Activated T-cell treated with anti-CD3 and anti-CD28 coated beads, Interleukin-2, amount 50 U/mL, for 24 hours (primary cell): Measurements from ENCODE around the gene APOBR.
A peak's percentile ranks its signal among the peaks of the same experiment; 100 is the strongest.
"Not testable (repeated sequence)": the region's sequence is repeated elsewhere in the genome, so short reads cannot be mapped to it uniquely, and the experiment has no call there.

ENCODE experiments used
- DNase-seq: peaks from one replicate; pipeline ENCODE4 v3.0.0-alpha.2; 2020
- H3K27ac Mint-ChIP-seq: 2 replicates; pipeline ENCODE4 v1.8.0; 2020; ENCODE audit warnings: mild to moderate bottlenecking, mixed read lengths
- H3K27me3 Mint-ChIP-seq: 2 replicates; pipeline ENCODE4 v1.8.0; 2020; ENCODE audit warnings: mixed read lengths
- H3K36me3 Mint-ChIP-seq: 2 replicates; pipeline ENCODE4 v1.8.0; 2020; ENCODE audit warnings: low read depth, mixed read lengths
- H3K4me1 Mint-ChIP-seq: 2 replicates; pipeline ENCODE4 v1.8.0; 2020; ENCODE audit warnings: low read depth, mixed read lengths
- H3K4me3 Mint-ChIP-seq: 2 replicates; pipeline ENCODE4 v1.8.0; 2020; ENCODE audit warnings: mild to moderate bottlenecking, moderate library complexity, mixed read lengths
- H3K9me3 Mint-ChIP-seq: 2 replicates; pipeline ENCODE4 v1.8.0; 2020; ENCODE audit warnings: mixed read lengths

The APOBR gene

GRCh38 chr16:28494121-28494851 lies at the start of gene APOBR:
Gene APOBR (plus strand): TSS chr16:28494643. CDS start chr16:28494682, 39 bp downstream.
- Mint-ChIP-seq H3K36me3 (peaks cover 13% of the 10 kb centered on the region), H3K27me3 (no peaks in the 10 kb centered on the region), H3K4me3 (peak within 1 kb of the TSS; percentile 72), H3K9me3 (no peaks in the 10 kb centered on the region), H3K27ac (peak within 1 kb of the TSS; percentile 96), H3K4me1 (peaks cover 55% of the 10 kb centered on the region)
- DNase-seq: peak; percentile 84

- DNase-seq, H3K4me3 Mint-ChIP-seq, H3K27ac Mint-ChIP-seq, H3K4me1 Mint-ChIP-seq, H3K9me3 Mint-ChIP-seq, H3K27me3 Mint-ChIP-seq, H3K36me3 Mint-ChIP-seq: not testable (repeated sequence)
These were observed 48.1 kb upstream of the APOBR start for GRCh38 chr16:28446388-28446787.

GRCh38 chr16:28447081-28447480 lies 47.4 kb upstream of the APOBR start:
- not testable (repeated sequence) for H3K4me3 Mint-ChIP-seq, H3K9me3 Mint-ChIP-seq, H3K27ac Mint-ChIP-seq, H3K27me3 Mint-ChIP-seq, H3K4me1 Mint-ChIP-seq, DNase-seq, H3K36me3 Mint-ChIP-seq

- no peak for DNase-seq
- Mint-ChIP-seq H3K9me3 (no peaks in the 10 kb centered on the region), H3K4me1 (peaks cover 13% of the 10 kb centered on the region), H3K36me3 (peaks cover 50% of the 10 kb centered on the region), H3K4me3 (no peak overlapping the region), H3K27me3 (no peaks in the 10 kb centered on the region), H3K27ac (peak overlapping the region; percentile 12)
These were observed 20.7 kb upstream of the APOBR start for GRCh38 chr16:28473714-28474265.

- Mint-ChIP-seq H3K4me1 (peaks cover 13% of the 10 kb centered on the region), H3K27me3 (no peaks in the 10 kb centered on the region), H3K27ac (peak overlapping the region; percentile 6), H3K9me3 (no peaks in the 10 kb centered on the region), H3K4me3 (no peak overlapping the region), H3K36me3 (peaks cover 64% of the 10 kb centered on the region)
- no peak for DNase-seq
These were observed 19.2 kb upstream of the APOBR start for GRCh38 chr16:28475221-28475620.

GRCh38 chr16:28477311-28477920 lies 17.0 kb upstream of the APOBR start:
- no peaks in the 10 kb centered on the region for H3K9me3 Mint-ChIP-seq
- no peaks in the 10 kb centered on the region for H3K27me3 Mint-ChIP-seq
- peak overlapping the region; percentile 59 for H3K27ac Mint-ChIP-seq
- peaks cover 13% of the 10 kb centered on the region for H3K4me1 Mint-ChIP-seq
- no peak for DNase-seq
- H3K4me3 Mint-ChIP-seq: no peak overlapping the region
- peaks cover 79% of the 10 kb centered on the region for H3K36me3 Mint-ChIP-seq

- peaks cover 9% of the 10 kb centered on the region for H3K4me1 Mint-ChIP-seq
- H3K27ac Mint-ChIP-seq: peak overlapping the region; percentile 11
- no peaks in the 10 kb centered on the region for H3K27me3 Mint-ChIP-seq
- H3K36me3 Mint-ChIP-seq: peaks cover 85% of the 10 kb centered on the region
- no peak for DNase-seq
- no peak overlapping the region for H3K4me3 Mint-ChIP-seq
- no peaks in the 10 kb centered on the region for H3K9me3 Mint-ChIP-seq
These were observed 15.8 kb upstream of the APOBR start for GRCh38 chr16:28478506-28479180.

GRCh38 chr16:28482026-28482425 lies 12.4 kb upstream of the APOBR start:
- peaks cover 82% of the 10 kb centered on the region for H3K36me3 Mint-ChIP-seq

GRCh38 chr16:28483361-28483760 lies 11.1 kb upstream of the APOBR start:
- DNase-seq, H3K9me3 Mint-ChIP-seq, H3K27me3 Mint-ChIP-seq, H3K4me1 Mint-ChIP-seq, H3K4me3 Mint-ChIP-seq: not testable (repeated sequence)
- H3K27ac Mint-ChIP-seq: peak overlapping the region; percentile 57
- H3K36me3 Mint-ChIP-seq: peaks cover 78% of the 10 kb centered on the region

More at GRCh38 chr16:28482026-28482425, 12.4 kb upstream of the APOBR start:
- H3K9me3 Mint-ChIP-seq: no peaks in the 10 kb centered on the region
- H3K27ac Mint-ChIP-seq: no peak overlapping the region
- no peak for DNase-seq
- H3K4me3 Mint-ChIP-seq: no peak overlapping the region
- no peaks in the 10 kb centered on the region for H3K27me3 Mint-ChIP-seq
- H3K4me1 Mint-ChIP-seq: peaks cover under 1% of the 10 kb centered on the region

- no peaks in the 10 kb centered on the region for H3K9me3 Mint-ChIP-seq
- no peak overlapping the region for H3K4me3 Mint-ChIP-seq
- H3K4me1 Mint-ChIP-seq: peaks cover 20% of the 10 kb centered on the region
- H3K27ac Mint-ChIP-seq: peak overlapping the region; percentile 26
- DNase-seq: no peak
- no peaks in the 10 kb centered on the region for H3K27me3 Mint-ChIP-seq
- H3K36me3 Mint-ChIP-seq: peaks cover 68% of the 10 kb centered on the region
These were observed 8.2 kb upstream of the APOBR start for GRCh38 chr16:28486266-28486665.

GRCh38 chr16:28491230-28491969 lies 3.0 kb upstream of the APOBR start:
- Mint-ChIP-seq H3K27me3 (no peaks in the 10 kb centered on the region), H3K27ac (peak overlapping the region; percentile 100), H3K36me3 (peaks cover 38% of the 10 kb centered on the region), H3K4me3 (peak overlapping the region; percentile 93), H3K9me3 (no peaks in the 10 kb centered on the region), H3K4me1 (peaks cover 62% of the 10 kb centered on the region)
- DNase-seq: no peak

- H3K4me3 Mint-ChIP-seq: peak within 1 kb of the TSS; percentile 93
- peaks cover 66% of the 10 kb centered on the region for H3K4me1 Mint-ChIP-seq
- DNase-seq: peak; percentile 91
- H3K27me3 Mint-ChIP-seq: no peaks in the 10 kb centered on the region
- H3K27ac Mint-ChIP-seq: peak within 1 kb of the TSS; percentile 100
- no peaks in the 10 kb centered on the region for H3K9me3 Mint-ChIP-seq
- peaks cover 32% of the 10 kb centered on the region for H3K36me3 Mint-ChIP-seq
These were observed 2.4 kb upstream of the APOBR start, which contains the start of gene CLN3 for GRCh38 chr16:28491970-28492474. Gene CLN3 (minus strand): TSS chr16:28492074. CDS start chr16:28491759, 315 bp downstream.

- peak overlapping the region; percentile 93 for H3K4me3 Mint-ChIP-seq
- no peak for DNase-seq
- no peaks in the 10 kb centered on the region for H3K27me3 Mint-ChIP-seq
- H3K4me1 Mint-ChIP-seq: peaks cover 66% of the 10 kb centered on the region
- no peaks in the 10 kb centered on the region for H3K9me3 Mint-ChIP-seq
- H3K36me3 Mint-ChIP-seq: peaks cover 27% of the 10 kb centered on the region
- peak overlapping the region; percentile 100 for H3K27ac Mint-ChIP-seq
These were observed 1.9 kb upstream of the APOBR start for GRCh38 chr16:28492511-28492910.
